ENCODE results near the gene ZFYVE21. TPM values are rescaled to one million over a fixed set of nuclear protein-coding genes. Genes with fewer than 3 reads are reported as not detected.

The ZFYVE21 gene
- total RNA-seq, 1 experiment from 2014 or later: 45.7 TPM

DNA sequence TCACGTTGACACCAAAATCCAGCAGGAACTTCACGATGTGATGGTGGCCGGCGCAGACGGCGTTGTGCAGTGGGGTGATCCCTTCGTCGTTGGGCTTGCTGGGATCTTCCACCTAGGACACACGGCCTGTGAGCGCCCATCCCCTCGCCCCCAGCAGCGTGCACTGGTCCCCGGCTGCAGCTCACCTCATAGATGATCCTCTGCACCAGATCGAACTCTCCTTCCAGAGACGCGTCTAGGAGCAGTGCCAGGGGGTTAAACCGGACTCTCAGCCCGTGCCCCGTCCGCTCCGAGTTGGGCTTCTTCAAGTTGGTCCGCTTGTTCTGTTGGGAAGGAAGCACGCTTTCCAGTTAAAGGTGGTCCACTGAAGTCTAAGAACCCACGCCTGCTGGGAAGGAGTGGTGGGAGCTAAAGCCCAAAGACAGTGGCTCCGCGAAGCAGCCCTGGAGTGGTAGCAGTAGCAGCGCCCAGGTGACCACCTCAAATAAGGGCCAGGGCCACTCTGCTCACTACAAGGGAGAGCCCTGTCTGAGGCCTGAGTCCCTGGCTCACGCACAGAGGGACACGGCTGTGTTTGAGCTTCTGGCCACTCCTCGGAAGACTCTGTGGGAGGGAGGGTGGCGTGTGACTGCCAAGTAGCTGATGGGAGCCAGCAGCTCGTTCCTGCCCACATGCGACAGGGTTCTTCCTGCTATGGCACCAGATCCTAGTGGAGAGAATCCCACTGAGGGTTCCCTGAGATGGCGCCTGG is 23.3 kb downstream of the ZFYVE21 start:
- Mint-ChIP-seq H3K4me1 (ENCODE audit: low read depth, unreplicated experiment) (no peaks in the 10 kb centered on the region), H3K4me3 (ENCODE audit: low read depth, unreplicated experiment) (no peak overlapping the region), H3K36me3 (ENCODE audit: insufficient read depth, unreplicated experiment) (peaks cover 19% of the 10 kb centered on the region), H3K9me3 (ENCODE audit: low read depth, unreplicated experiment) (no peaks in the 10 kb centered on the region), H3K27me3 (ENCODE audit: unreplicated experiment) (no peaks in the 10 kb centered on the region), H3K27ac (ENCODE audit: unreplicated experiment) (no peak overlapping the region)
- DNase-seq: no peak
- TF ChIP-seq, protein P1, sequence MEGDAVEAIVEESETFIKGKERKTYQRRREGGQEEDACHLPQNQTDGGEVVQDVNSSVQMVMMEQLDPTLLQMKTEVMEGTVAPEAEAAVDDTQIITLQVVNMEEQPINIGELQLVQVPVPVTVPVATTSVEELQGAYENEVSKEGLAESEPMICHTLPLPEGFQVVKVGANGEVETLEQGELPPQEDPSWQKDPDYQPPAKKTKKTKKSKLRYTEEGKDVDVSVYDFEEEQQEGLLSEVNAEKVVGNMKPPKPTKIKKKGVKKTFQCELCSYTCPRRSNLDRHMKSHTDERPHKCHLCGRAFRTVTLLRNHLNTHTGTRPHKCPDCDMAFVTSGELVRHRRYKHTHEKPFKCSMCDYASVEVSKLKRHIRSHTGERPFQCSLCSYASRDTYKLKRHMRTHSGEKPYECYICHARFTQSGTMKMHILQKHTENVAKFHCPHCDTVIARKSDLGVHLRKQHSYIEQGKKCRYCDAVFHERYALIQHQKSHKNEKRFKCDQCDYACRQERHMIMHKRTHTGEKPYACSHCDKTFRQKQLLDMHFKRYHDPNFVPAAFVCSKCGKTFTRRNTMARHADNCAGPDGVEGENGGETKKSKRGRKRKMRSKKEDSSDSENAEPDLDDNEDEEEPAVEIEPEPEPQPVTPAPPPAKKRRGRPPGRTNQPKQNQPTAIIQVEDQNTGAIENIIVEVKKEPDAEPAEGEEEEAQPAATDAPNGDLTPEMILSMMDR (IDR thresholded peaks at IDR 0.05; ENCODE audit: unreplicated experiment): no peak
- CTCF ChIA-PET: no interaction called here
- intact Hi-C loops (cut with micrococcal nuclease; ENCODE audit: unreplicated experiment): no loop called here
- BruUV-seq (replicated peaks): no TSS peak

DNA sequence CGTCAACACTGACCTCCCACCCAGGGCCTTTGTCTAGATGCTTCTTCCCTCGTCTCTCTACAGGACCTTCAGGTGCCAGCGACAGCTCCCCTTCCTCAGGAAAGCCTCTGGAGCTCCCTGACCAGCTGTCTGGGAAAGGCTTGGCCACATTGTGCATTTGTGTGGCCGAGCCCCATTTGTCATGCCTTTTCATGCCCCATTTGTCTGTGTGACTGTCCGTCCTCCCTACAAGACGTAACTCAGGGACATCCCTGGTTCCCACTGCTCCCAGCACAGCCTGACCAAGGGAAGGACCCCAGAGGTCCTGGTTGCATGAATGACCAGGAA is 23.8 kb downstream of the ZFYVE21 start:
- Mint-ChIP-seq H3K27ac (ENCODE audit: unreplicated experiment) (no peak overlapping the region), H3K4me1 (ENCODE audit: low read depth, unreplicated experiment) (no peaks in the 10 kb centered on the region), H3K36me3 (ENCODE audit: insufficient read depth, unreplicated experiment) (peaks cover 13% of the 10 kb centered on the region), H3K27me3 (ENCODE audit: unreplicated experiment) (no peaks in the 10 kb centered on the region), H3K9me3 (ENCODE audit: low read depth, unreplicated experiment) (no peaks in the 10 kb centered on the region), H3K4me3 (ENCODE audit: low read depth, unreplicated experiment) (no peak overlapping the region)
- CTCF ChIA-PET: no interaction called here
- intact Hi-C loops (cut with micrococcal nuclease; ENCODE audit: unreplicated experiment): no loop called here
- DNase-seq: no peak
- BruUV-seq (replicated peaks): no TSS peak
- TF ChIP-seq, protein P1 (IDR thresholded peaks at IDR 0.05; ENCODE audit: unreplicated experiment): no peak

DNA sequence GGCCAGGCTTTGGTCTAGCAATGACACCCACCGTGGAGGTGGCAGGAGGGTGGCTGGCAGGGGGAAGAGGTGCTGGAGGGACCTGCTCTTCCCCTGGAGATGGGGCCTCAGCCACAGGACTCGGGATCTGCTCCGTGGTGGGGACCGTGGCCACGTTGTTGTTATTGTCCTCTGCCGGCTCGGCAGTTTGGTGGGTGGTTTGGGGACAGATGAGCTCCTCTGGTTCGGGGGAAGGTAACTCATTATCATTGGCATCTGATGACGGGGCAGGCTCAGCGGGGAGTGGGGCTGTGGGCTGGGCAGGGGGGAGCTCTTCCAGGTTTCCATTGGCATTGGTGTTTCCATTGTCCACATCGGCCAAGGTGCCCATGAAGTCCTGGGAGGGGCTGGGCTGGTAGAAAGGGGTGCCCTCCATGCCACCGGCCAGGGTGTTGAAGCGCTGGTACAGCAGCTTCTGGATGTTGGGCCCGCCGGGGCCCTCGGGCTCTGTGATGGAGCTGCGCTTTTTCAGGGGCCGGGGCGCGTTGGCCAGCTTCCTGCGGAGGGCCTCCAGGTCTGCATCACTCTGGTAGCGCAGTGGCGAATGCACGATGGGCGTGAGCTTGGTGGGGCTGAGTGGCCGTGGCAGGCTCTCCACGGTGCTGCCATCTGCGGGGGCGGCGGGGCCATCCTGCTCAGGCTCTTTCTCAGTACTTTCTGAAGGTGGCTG is 24.3 kb downstream of the ZFYVE21 start:
- TF ChIP-seq, protein P1 (IDR thresholded peaks at IDR 0.05; ENCODE audit: unreplicated experiment): no peak
- no peak overlapping the region for H3K27ac Mint-ChIP-seq (ENCODE audit: unreplicated experiment)
- no TSS peak for BruUV-seq (replicated peaks)
- CTCF ChIA-PET: interaction anchor here (0.6 kb wide), 1 partner anchor 181 kb away, joined by 3 read pairs; no protein-coding TSS in a partner anchor
- H3K4me1 Mint-ChIP-seq (ENCODE audit: low read depth, unreplicated experiment): no peaks in the 10 kb centered on the region
- no peak overlapping the region for H3K4me3 Mint-ChIP-seq (ENCODE audit: low read depth, unreplicated experiment)
- no peaks in the 10 kb centered on the region for H3K27me3 Mint-ChIP-seq (ENCODE audit: unreplicated experiment)
- no peaks in the 10 kb centered on the region for H3K9me3 Mint-ChIP-seq (ENCODE audit: low read depth, unreplicated experiment)
- intact Hi-C loops (cut with micrococcal nuclease; ENCODE audit: unreplicated experiment): no loop called here
- peaks cover 8% of the 10 kb centered on the region for H3K36me3 Mint-ChIP-seq (ENCODE audit: insufficient read depth, unreplicated experiment)
- no peak for DNase-seq

DNA sequence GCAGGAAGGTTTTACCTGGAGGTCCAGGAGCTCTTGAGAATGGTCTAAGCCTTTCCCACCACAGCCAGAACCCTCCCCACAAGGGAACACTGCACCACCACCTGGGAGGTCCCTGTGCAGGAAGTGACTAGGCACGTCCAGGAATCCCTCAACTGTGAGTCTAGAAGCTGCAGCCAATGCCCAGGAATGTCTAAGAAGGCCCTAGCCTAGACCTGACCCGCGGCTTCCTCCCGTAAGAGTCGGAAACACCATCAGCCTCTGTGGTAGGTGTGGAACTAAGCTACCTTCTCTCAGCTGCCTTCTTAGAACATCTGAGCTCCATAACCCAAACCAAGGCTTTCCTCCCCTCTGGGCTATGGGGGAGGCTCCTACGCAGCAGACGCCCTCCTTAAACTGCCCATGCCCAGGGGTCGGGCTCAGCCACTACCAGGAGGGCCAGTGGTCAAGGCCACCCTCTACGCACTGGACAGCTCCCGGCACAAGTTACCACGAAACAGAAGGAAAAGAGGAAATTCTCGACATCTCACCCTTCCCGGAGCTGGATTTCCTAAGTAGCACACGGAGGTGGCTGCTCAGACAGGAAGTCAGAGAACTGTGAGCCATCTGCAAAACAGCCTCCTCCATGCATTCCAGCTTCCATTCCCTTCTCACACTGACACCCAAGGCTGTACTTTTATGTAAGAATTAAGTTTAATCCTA is 25.5 kb downstream of the ZFYVE21 start:
- TF ChIP-seq, protein P1 (IDR thresholded peaks at IDR 0.05; ENCODE audit: unreplicated experiment): no peak
- Mint-ChIP-seq H3K36me3 (ENCODE audit: insufficient read depth, unreplicated experiment) (no peaks in the 10 kb centered on the region), H3K4me1 (ENCODE audit: low read depth, unreplicated experiment) (no peaks in the 10 kb centered on the region), H3K27ac (ENCODE audit: unreplicated experiment) (no peak overlapping the region), H3K27me3 (ENCODE audit: unreplicated experiment) (no peaks in the 10 kb centered on the region), H3K9me3 (ENCODE audit: low read depth, unreplicated experiment) (no peaks in the 10 kb centered on the region), H3K4me3 (ENCODE audit: low read depth, unreplicated experiment) (no peak overlapping the region)
- BruUV-seq (replicated peaks): no TSS peak
- intact Hi-C loops (cut with micrococcal nuclease; ENCODE audit: unreplicated experiment): no loop called here
- CTCF ChIA-PET: no interaction called here
- DNase-seq: no peak
